A549 (cell line): Measurements from ENCODE around the gene SFI1. TPM values are rescaled to one million over a fixed set of nuclear protein-coding genes. Genes with fewer than 3 reads are reported as not detected.

Source experiments
- ATAC-seq, 2 experiments: fragments of 200-7000 bp in 1 of 2; fragments of >200 bp in 1 of 2; cut with Nextera tagmentation in 1 of 2; cut with Tn5 transposase in 1 of 2; 3 replicates each; pipeline versions ENCODE4 v1.8.0 to v1.9.1; 2018 to 2020; ENCODE audit warnings: mild to moderate bottlenecking in 1 of 2, moderate library complexity in 1 of 2
- CTCF ChIA-PET: fragments of 300-600 bp; sonication (Branson Sonifier 250); formaldehyde crosslinking; extraction: SDS; loops from one replicate; lab custom pipeline; 2021; ENCODE audit warnings: antibody characterized with exemption, inconsistent platforms; lab: Yijun Ruan, JAX
- POLR2A ChIA-PET: fragments of 350-600 bp; formaldehyde crosslinking; extraction: SDS; loops from one replicate; lab custom pipeline; 2021; ENCODE audit warnings: antibody characterized with exemption, inconsistent platforms; lab: Yijun Ruan, JAX
- DNase-seq, 2 experiments: peaks; one replicate each; pipeline versions ENCODE4 v3.0.0 to v3.0.0-alpha.2; 2011 to 2016; ENCODE audit warnings: low read depth in 1 of 2, low spot score in 1 of 2
- FAIRE-seq: peaks from 2 replicates; lab custom pipeline; 2011; peaks lifted over from hg19 to GRCh38; lab: Jason Lieb, UNC
- H3K27ac ChIP-seq, 2 experiments: fragments of >200 bp; sonication (Bioruptor Twin); formaldehyde crosslinking; 3 replicates each; pipeline ENCODE4 v1.5.1; 2016 to 2017
- H3K4me1 ChIP-seq: fragments of >200 bp; sonication (Bioruptor Twin); formaldehyde crosslinking; 3 replicates; pipeline ENCODE4 v1.6.1; 2016
- H3K4me2 ChIP-seq: fragments of >200 bp; sonication (Bioruptor Twin); formaldehyde crosslinking; 3 replicates; pipeline ENCODE4 v1.6.1; 2016
- H3K4me3 ChIP-seq: fragments of >200 bp; sonication (Bioruptor Twin); formaldehyde crosslinking; 3 replicates; pipeline ENCODE4 v1.5.1; 2016
- H3K9me3 ChIP-seq: fragments of >200 bp; sonication (Bioruptor Twin); formaldehyde crosslinking; 3 replicates; pipeline ENCODE4 v1.6.1; 2016
- CBX2 ChIP-seq: fragments of 200-600 bp; sonication (generic); IDR thresholded peaks from 2 replicates; pipeline ENCODE4 v1.6.1; 2016; ENCODE audit warnings: low read depth, mild to moderate bottlenecking, borderline replicate concordance
- CEBPB ChIP-seq, 2 experiments: fragments of >200 bp in 1 of 2; sonication (Bioruptor Twin) in 1 of 2; formaldehyde crosslinking in 1 of 2; IDR thresholded peaks; 2 replicates each; pipeline ENCODE4 v1.6.1; 2012 to 2016
- CHD2 ChIP-seq: fragments of 150-350 bp; IDR thresholded peaks from 2 replicates; pipeline ENCODE4 v1.6.1; 2014; ENCODE audit warnings: low read length; ENCODE audit not compliant: partially characterized antibody
- EHF ChIP-seq: fragments of 250-450 bp; sonication (Bioruptor Pico); IDR thresholded peaks from 2 replicates; pipeline ENCODE4 v1.5.0; 2020; ENCODE audit warnings: mild to moderate bottlenecking
- EP300 ChIP-seq, 2 experiments: fragments of >200 bp; sonication (Bioruptor Twin); formaldehyde crosslinking; IDR thresholded peaks; 2 replicates in 1 of 2; 3 replicates in 1 of 2; pipeline ENCODE4 v1.6.1; 2016 to 2017
- FOSL2 ChIP-seq, 2 experiments: fragments of 450-650 bp in 1 of 2; fragments of >200 bp in 1 of 2; sonication (Bioruptor Twin) in 1 of 2; formaldehyde crosslinking; IDR thresholded peaks; 2 replicates each; pipeline versions ENCODE4 v1.5.0 to v1.6.1; 2016 to 2020; ENCODE audit warnings: mild to moderate bottlenecking in 1 of 2, moderate library complexity in 1 of 2
- GATA3 ChIP-seq: IDR thresholded peaks from 2 replicates; pipeline ENCODE4 v1.6.1; 2012; ENCODE audit warnings: borderline replicate concordance
- HDAC2 ChIP-seq: fragments of 200-600 bp; sonication (generic); IDR thresholded peaks from 2 replicates; pipeline ENCODE4 v1.6.1; 2016
- HOXA7 ChIP-seq: fragments of 250-450 bp; sonication (Bioruptor Pico); IDR thresholded peaks from 2 replicates; pipeline ENCODE4 v1.5.0; 2020; ENCODE audit warnings: mild to moderate bottlenecking, moderate library complexity
- JUN ChIP-seq, 2 experiments: fragments of >200 bp; sonication (Bioruptor Twin); formaldehyde crosslinking; IDR thresholded peaks; 2 replicates in 1 of 2; 3 replicates in 1 of 2; pipeline ENCODE4 v1.6.1; 2016 to 2017
- MAFK ChIP-seq: fragments of 450-650 bp; IDR thresholded peaks from 2 replicates; pipeline ENCODE4 v1.6.1; 2014; ENCODE audit not compliant: partially characterized antibody
- NR3C1 ChIP-seq: fragments of >200 bp; sonication (Bioruptor Twin); formaldehyde crosslinking; IDR thresholded peaks from 3 replicates; pipeline ENCODE4 v1.6.1; 2017
- RAD21 ChIP-seq, 2 experiments: fragments of >200 bp in 1 of 2; sonication (Bioruptor Twin) in 1 of 2; formaldehyde crosslinking in 1 of 2; IDR thresholded peaks in 1 of 2; conservative IDR thresholded peaks in 1 of 2; 2 replicates in 1 of 2; 3 replicates in 1 of 2; pipeline ENCODE4 v1.6.1; 2012 to 2018; ENCODE audit warnings: inconsistent platforms in 1 of 2
- TP53 ChIP-seq: fragments of 250-450 bp; sonication (Bioruptor Pico); IDR thresholded peaks from 2 replicates; pipeline ENCODE4 v1.5.0; 2021; ENCODE audit warnings: mild to moderate bottlenecking, moderate library complexity
- ZNF302 ChIP-seq: fragments of 250-450 bp; sonication (Bioruptor Pico); IDR thresholded peaks from 2 replicates; pipeline ENCODE4 v1.9.0; 2021; ENCODE audit warnings: inconsistent platforms, mild to moderate bottlenecking, moderate library complexity
- ZSCAN20 ChIP-seq: fragments of 250-450 bp; sonication (Bioruptor Pico); IDR thresholded peaks from 2 replicates; pipeline ENCODE4 v1.8.0; 2022; ENCODE audit warnings: mild to moderate bottlenecking, moderate library complexity
- WGBS: methylation state at CpG from one replicate; pipeline ENCODE4 v1.1.6; 2017; ENCODE audit errors: missing lambda C conversion rate; 5-methylcytosine and 5-hydroxymethylcytosine counted together
- polyA plus RNA-seq, 4 experiments: library from polyadenylated mRNA; depleted of rRNA in 3 of 4; stranded (reverse); fragments of >200 nt; fragmentation: RNase III in 1 of 4; extraction: RNeasy Plus Mini Kit Qiagen cat#74134 plus additional on column Dnase treatment in 1 of 4; gene quantifications; 2 replicates in 3 of 4; 3 replicates in 1 of 4; pipeline ENCODE4 v1.2.3, GENCODE V29; 2011 to 2017
- TF ChIP-seq, protein P1 (sequence below): fragments of 150-350 bp; IDR thresholded peaks from 2 replicates; pipeline ENCODE4 v1.6.1; 2014; ENCODE audit warnings: low read depth, mild to moderate bottlenecking, low read length
- TF ChIP-seq, protein P2 (sequence below): IDR thresholded peaks from 2 replicates; pipeline ENCODE4 v1.6.1; 2012
- TF ChIP-seq, protein P3 (sequence below): IDR thresholded peaks from 2 replicates; pipeline ENCODE4 v1.6.1; 2012; ENCODE audit warnings: low read depth, borderline replicate concordance

Gene SFI1
- polyA plus RNA-seq, 2 of the 4 experiments (the other 2 are of a cell fraction) = 6.8 to 17.9 TPM

DNA sequence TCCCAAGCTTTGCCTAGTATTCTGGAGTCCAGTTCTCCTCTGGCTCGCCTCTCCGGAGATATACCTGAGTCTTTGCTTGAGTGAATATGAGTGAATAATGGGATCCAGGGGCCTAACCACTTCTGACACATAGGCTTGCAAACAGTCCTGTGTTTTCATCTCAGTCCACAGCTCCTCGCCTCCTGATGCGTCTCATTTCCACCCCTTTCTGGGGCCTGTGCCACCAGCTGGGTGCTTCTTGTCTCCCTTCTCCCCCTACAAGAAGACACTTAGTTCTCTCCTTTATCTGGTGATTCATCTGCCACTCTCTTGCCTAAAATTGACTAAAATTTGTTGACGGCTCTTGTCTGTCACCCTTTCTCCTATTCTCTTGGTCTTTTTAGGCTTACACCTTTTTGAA, 44.6 kb downstream of the SFI1 start:
- TF ChIP-seq, protein P1, sequence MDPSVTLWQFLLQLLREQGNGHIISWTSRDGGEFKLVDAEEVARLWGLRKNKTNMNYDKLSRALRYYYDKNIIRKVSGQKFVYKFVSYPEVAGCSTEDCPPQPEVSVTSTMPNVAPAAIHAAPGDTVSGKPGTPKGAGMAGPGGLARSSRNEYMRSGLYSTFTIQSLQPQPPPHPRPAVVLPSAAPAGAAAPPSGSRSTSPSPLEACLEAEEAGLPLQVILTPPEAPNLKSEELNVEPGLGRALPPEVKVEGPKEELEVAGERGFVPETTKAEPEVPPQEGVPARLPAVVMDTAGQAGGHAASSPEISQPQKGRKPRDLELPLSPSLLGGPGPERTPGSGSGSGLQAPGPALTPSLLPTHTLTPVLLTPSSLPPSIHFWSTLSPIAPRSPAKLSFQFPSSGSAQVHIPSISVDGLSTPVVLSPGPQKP = no peak
- TF ChIP-seq RAD21 (conservative IDR thresholded peaks at IDR 0.05 in 1 of 2, IDR thresholded peaks at IDR 0.05 in 1 of 2) = no peak
- TF ChIP-seq, protein P2, sequence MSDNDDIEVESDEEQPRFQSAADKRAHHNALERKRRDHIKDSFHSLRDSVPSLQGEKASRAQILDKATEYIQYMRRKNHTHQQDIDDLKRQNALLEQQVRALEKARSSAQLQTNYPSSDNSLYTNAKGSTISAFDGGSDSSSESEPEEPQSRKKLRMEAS = no peak
- TF ChIP-seq, protein P3, sequence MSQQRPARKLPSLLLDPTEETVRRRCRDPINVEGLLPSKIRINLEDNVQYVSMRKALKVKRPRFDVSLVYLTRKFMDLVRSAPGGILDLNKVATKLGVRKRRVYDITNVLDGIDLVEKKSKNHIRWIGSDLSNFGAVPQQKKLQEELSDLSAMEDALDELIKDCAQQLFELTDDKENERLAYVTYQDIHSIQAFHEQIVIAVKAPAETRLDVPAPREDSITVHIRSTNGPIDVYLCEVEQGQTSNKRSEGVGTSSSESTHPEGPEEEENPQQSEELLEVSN = no peak
- no peak for TF ChIP-seq MAFK
- TF ChIP-seq NR3C1 = no peak
- no peak for TF ChIP-seq CHD2
- TF ChIP-seq CBX2 = no peak
- TF ChIP-seq CEBPB (IDR thresholded peaks at IDR 0.05) = no peak
- no peak for FAIRE-seq
- no peak for DNase-seq
- Histone ChIP-seq H3K27ac (no peak overlapping the region), H3K4me1 (no peaks in the 10 kb centered on the region), H3K4me3 (no peak overlapping the region), H3K4me2 (no peak overlapping the region), H3K9me3 (no peaks in the 10 kb centered on the region)
- ChIA-PET CTCF (no interaction called here), POLR2A (no interaction called here)
- ATAC-seq = no peak
- WGBS = 94% methylated on average over 5 of the region's 5 CpGs

DNA sequence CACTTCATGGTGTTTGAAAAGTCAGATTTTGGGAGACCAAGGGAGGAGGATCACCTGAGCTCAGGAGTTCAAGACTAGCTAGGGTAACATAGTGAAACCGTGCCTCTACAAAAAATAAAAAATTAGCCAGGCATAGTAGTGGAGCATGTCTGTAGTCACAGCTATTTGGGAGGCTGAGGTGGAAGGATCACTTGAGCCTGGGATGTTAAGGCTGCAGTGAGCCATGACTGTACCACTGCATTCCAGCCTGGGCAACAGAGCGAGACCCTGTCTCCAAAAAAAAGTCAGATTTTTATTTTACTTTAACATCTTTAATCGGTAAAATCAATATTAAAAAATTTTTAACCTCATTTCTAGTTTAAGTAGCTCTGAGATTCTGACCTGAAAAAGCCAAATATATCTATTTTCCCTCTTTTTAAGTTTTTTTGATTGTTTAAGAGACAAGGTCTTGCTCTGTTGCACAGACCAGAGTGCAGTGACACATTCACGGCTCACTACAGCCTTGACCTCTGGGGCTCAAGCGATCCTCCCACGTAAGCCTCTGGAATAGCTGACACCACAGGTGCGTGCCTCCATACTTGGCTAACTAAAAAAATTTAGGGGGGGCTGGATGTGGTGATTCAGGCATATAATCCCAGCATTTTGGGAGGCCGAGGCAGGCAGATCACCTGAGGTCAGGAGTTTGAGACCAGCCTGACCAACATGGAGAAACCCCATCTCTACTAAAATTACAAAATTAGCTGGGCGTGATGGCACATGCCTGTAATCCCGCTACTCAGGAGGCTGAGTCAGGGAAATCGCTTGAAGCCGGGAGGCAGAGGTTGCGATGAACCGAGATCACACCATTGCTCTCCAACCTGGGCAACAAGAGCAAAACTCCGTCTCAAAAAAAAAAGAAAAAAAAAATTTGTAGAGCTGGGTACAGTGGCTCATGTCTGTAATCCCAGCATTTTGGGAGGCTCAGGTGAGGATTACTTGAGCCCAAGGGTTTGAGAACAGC, 48.4 kb downstream of the SFI1 start:
- no peak for ATAC-seq
- no peak overlapping the region for H3K27ac ChIP-seq
- no peak for DNase-seq
- no peaks in the 10 kb centered on the region for H3K4me1 ChIP-seq
- no peak for FAIRE-seq
- H3K9me3 ChIP-seq = no peaks in the 10 kb centered on the region
- ChIA-PET CTCF (interaction anchor here (1.6 to 3.3 kb wide), 2 partner anchors 12 to 16 kb away, joined by 3 to 9 read pairs; no protein-coding TSS in a partner anchor), POLR2A (no interaction called here)
- H3K4me2 ChIP-seq = no peak overlapping the region
- no peak overlapping the region for H3K4me3 ChIP-seq
- TF ChIP-seq JUN (IDR thresholded peaks at IDR 0.05) (no peak), ZNF302 (CRISPR knock-in tag) (no peak), CEBPB (IDR thresholded peaks at IDR 0.05) (no peak), GATA3 (no peak), EHF (CRISPR knock-in tag) (no peak)
- 95% methylated on average over 15 of the region's 15 CpGs for WGBS

DNA sequence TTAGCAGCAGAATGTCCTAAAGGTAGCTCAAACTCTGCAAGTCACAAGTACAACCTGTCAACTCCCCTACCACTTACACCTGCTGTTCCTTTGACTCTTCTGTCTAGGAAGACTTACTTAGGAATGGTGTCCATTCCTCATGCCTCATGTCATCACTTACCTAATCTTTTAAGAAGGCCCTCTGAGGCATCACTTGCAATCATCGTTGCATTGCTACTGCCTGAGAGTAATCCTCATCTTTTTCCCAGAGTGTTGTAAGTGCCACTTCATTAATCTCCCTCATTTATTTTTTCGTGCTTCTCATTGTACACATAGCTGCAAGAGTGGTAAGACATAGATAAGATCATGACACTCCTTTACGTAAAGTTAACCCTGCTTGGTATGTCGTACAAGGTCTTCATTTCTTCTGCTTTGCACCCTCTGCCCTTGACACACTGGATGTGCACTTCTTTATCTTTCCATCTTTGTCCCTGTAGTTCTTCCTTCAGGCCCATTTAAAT, 54.6 kb downstream of the SFI1 start:
- DNase-seq = no peak
- WGBS = 84% methylated on average over 4 of the region's 4 CpGs
- POLR2A ChIA-PET = no interaction called here

More for the DNA sequence above, 54.6 kb downstream of the SFI1 start:
- no peak for ATAC-seq
- Histone ChIP-seq H3K4me3 (no peak overlapping the region), H3K4me1 (no peaks in the 10 kb centered on the region), H3K27ac (no peak overlapping the region)
- TF ChIP-seq ZSCAN20 (CRISPR knock-in tag) (no peak), HOXA7 (CRISPR knock-in tag) (no peak), CBX2 (no peak), HDAC2 (no peak), FOSL2 (IDR thresholded peaks at IDR 0.05) (no peak), FOSL2 (CRISPR knock-in tag; IDR thresholded peaks at IDR 0.05) (no peak), EP300 (IDR thresholded peaks at IDR 0.05) (no peak), EHF (CRISPR knock-in tag) (no peak), TP53 (no peak)
- TF ChIP-seq, all 56 proteins: peak for 0
- FAIRE-seq = no peak
- Histone ChIP-seq H3K9me3 (no peaks in the 10 kb centered on the region), H3K4me2 (no peak overlapping the region)
- CTCF ChIA-PET = interaction anchor here (1.0 kb wide), 1 partner anchor 318 kb away, joined by 3 read pairs; no protein-coding TSS in a partner anchor
